Activated CD4-positive, alpha-beta T cell treated with anti-CD3 and anti-CD28 coated beads for 4 hours (primary cell): ENCODE results near the gene POGK.
"Not testable (repeated sequence)": the region's sequence is repeated elsewhere in the genome, so short reads cannot be mapped to it uniquely, and the experiment has no call there.

Experiments used
- DNase-seq, 2 donors: peaks; one replicate each; pipeline ENCODE4 v3.0.0-alpha.2; 2020

The POGK gene

DNA sequence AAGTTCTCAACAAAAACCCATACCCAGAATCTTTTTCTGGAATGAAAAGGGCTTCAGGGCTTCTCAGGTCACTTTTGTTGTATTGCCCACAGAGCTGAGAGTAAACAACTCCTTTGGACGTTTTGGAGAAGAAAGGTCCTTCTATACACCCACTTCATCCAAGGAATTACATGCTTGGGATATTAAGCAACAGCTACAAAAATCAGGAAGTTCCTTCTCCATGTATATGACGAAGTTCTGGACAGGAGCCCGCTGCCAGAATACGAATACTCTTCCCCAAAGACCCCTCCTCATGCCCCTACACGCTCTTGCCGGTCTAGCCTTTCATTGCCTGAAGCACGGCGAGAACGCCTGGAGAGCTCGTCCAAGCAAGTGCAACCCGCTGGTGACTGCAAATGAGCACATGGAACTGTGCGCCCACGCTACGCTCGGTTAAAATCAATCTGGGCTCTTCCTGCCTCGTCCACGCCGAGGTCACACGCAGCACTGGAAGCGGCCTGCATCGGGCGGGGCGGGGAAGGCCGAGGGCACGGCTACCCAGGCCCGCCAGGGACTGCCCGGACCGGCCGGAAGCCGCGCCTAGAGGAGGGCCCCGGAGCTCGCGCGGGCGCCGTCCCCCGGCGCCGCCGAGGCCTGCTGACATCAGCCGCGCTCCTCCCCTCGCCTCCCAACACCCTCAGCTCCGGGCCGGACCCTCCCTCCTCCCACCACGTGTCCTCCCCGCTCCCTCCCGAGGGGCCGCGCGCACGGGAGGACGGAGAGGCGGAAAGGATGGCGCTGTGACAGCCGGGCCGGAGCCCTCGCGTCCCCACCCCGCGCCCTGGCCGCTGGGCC lies at the start of gene POGK:
Gene POGK (plus strand): TSS at position 710 of the 834 bp plus-strand sequence. CDS start 1,482 bp downstream, outside the sequence.
- peak; percentile 80 to 83 for DNase-seq

GRCh38 chr1:166796620-166797236 lies 42.5 kb upstream of the POGK start:
- no peak for DNase-seq

DNA sequence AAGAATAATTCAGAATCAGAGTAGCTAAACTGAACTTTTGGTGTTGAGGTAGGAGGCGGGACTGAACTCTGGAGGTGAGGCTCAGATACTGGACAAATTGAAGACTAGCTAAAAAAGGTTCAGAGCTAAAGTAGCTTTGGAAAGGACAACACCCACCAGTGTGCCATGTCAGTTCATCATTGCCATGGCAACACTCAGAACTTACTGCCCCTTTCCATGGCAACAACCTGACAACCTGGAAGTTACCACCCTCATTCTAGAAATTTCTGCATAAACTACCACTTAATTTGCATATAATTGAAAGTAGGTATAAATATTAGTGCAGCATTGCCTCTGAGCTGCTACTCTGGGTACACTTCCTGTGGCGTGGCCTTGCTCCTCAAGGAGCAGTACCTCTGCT lies 30.3 kb upstream of the POGK start:
- DNase-seq: no peak

GRCh38 chr1:166811691-166812090 lies 27.6 kb upstream of the POGK start:
- no peak for DNase-seq

DNA sequence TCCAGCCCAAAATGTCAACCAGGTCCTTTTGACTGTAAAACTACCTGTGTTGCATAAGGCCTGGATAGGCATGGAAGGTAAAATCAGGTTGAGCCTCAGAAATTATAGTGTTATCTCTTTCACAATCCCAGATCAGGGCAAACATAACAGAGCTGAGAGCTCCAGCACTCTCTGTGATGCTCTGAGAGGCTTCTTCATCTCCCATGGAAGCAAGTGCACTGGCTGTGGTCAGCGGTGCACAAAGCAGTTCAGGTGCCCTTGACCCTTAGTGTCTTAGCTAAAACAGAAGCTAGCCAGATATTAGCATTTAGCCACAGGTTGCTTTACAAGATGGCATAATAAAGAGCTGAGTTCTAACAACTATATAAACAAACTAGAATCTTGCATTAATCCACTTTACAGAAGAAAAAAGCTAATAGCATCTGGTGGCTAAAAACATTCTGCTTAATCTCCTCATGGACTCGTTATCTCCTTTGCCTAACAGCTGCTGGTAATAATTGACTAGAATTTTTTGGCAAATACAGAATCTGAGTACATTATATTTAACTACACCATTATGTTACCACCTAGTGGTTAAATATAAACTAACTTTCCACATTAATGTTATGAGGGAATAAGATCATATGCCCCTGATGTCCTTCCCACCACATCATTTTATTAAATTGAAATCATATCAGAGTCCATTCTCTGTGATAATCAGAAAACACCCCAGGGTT lies 25.6 kb upstream of the POGK start:
- DNase-seq: no peak

DNA sequence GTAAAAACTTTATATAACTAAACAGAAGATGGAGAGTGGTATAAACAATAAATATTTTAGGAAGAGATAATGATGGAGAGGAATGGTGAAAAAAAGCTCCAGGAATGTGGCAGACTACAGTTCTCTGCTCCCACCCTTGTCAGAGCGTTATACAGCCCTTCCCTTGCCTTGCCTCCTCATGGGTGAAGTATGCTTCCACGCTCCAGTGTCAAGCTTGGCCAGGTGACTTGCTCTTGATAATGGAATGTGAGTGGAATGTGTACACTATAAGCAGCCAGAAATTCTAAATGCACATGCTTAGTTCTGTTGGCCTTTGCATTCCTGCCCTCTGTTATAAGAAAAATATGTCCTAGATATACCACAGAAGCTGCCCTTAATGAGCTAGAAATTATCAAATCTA lies 24.7 kb upstream of the POGK start:
- no peak for DNase-seq

- no peak for DNase-seq
These were observed 19.3 kb upstream of the POGK start for GRCh38 chr1:166819974-166820373.

- no peak for DNase-seq
These were observed 16.9 kb upstream of the POGK start for GRCh38 chr1:166822385-166822784.

- no peak for DNase-seq
These were observed 11.8 kb upstream of the POGK start for GRCh38 chr1:166827426-166827825.

- DNase-seq: not testable (repeated sequence)
These were observed 9.5 kb upstream of the POGK start for GRCh38 chr1:166829762-166830161.

GRCh38 chr1:166836733-166837132 lies 2.5 kb upstream of the POGK start:
- no peak for DNase-seq

GRCh38 chr1:166839600-166840308 lies 479 bp downstream of the POGK start:
- peak; percentile 50 to 60 for DNase-seq

GRCh38 chr1:166840309-166841274 lies 1.3 kb downstream of the POGK start:
- no peak for DNase-seq

DNA sequence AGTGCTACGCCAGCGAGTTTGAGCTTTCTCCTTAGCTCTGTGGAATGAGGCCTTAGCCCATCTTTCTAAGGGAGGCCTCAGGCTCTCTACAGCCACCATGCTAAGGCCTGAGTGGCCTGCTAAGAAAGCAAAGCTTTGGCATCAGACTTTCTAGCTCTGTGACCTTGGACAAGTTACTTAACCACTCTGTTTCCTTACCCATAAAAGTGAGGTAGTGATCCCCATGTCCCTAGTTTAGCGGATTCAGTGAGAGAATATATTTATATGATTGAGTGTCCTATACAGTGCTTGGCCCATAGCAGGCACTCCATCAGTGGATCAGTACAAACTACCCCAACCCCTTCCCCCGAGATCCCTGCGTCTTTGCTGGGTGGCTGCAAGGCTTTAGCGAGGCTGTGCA lies 4.0 kb downstream of the POGK start:
- DNase-seq: no peak

GRCh38 chr1:166843769-166844596 lies 4.7 kb downstream of the POGK start:
- no peak for DNase-seq

DNA sequence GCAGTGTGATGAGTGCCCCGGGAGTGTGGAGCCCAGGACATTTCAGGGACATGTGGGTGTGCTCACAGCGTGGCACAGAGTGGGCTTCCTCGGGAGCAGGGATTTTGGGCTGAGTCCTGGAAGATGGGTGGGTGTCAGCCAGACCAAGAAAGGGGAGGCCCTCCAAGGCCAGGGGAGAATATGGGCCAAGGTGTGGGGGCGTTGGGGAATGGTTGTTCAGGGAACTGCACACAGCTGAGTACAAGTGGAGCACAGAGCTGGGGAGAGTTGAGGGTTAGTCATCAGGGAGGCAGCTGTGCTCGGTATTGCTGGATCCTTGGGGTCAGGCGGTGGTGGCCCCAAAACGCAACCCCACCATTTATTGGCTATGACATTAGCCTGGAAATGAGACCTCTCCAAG lies 5.5 kb downstream of the POGK start:
- DNase-seq: no peak

DNA sequence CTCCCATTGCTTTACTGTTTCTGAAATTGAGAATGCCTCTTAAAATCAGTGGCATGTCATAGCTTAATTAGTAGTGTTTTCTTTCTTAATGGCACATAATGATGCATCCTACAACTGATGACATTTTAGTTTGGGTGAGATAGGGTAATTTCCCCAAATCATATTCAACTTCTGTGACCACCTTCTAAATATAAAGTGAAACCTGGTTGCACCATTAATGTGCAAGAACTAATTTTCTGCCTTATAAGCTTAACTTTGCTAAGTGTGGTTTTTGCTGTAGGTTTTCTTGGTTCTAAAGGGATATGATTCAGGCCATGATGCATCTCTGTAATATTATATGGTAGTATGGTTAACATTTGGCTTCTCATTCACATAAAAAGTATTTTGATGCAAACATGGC lies 8.9 kb downstream of the POGK start:
- no peak for DNase-seq

- DNase-seq: no peak
These were observed 9.9 kb downstream of the POGK start for GRCh38 chr1:166849135-166849534.

DNA sequence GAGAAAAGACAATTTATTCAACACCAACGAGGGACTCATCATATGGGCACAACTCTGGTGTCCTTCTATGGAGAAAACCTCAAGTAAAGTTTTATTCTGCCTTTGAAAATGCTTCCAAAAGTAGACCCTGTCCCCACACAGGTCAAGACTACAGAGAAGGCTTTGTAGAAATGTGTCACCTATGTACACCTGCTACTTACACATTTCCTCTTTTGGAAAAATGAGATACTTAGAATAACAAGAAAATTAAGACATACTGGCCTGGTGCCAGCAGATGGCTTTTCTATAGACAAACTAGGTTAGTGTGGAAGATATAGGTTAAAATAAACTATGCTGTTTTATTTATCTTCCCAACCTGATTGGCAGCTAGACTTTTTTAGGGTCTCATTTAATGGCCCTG lies 13.6 kb downstream of the POGK start:
- DNase-seq: no peak

DNA sequence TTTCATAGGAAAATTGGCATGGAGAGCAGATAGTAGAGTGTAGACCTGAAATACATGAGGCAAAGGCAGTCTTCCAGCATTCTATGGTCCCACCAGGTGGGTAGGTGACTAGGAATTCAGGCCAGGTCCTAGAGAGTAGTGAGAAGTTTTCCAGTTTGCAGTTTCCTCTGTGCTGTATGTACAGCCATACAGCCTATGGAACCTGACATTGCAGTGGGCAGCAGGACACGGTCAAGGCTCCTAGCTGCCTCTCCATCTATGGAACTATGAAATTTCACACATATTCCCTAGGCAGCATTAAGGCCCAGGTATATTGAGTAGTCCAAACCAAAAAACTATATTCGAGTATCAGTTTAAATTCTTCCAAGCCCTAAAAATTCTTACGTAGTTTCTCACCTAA lies 16.3 kb downstream of the POGK start:
- DNase-seq: no peak

GRCh38 chr1:166857995-166858394 lies 18.7 kb downstream of the POGK start:
- no peak for DNase-seq
